ENCODE results near the gene LPIN2.

LPIN2 gene

DNA sequence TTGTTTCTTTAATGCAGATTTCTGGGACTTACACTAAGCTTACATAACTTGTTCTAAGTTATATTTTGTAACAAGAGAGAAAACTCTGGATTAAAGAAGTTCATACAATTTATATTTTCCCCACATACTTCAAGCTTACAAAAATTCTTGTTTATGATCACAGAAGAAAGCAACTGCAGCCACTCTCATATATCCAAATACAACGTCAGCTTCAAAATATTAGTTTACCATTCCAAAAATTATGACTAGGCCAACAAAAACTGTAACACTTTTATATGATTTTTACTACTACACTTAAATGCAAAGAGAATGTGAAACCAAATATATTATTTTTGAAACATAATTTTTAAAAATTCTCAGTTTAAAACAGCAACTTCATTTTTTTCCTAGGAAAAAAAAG, 30.9 kb downstream of the LPIN2 start:
- DNase-seq (ENCODE audit: low read depth): no peak

DNA sequence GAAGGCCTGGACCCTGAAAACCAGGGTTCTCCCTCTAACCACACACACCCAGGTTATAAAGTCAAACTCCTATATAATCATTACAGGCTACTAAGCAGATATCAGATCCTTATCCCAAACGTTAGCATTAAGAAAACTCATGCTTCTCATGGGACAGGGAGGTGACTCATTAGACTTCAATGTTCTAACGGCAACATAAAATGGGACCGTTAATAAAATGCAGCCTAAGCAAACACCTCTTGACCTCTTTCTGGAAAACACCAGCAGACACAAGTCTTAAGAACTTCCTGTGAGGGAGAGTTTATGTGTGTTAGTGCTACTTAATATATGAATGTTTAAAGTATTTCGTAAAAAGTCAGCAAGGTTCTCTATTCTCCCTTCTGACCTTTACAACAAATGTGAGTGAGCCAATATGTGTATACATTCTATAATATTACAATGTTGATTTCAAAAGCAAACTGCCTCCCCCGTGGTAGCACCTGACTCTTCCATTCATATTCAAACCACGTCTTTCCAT, 31.7 kb downstream of the LPIN2 start:
- DNase-seq (ENCODE audit: low read depth): no peak

GRCh38 chr18:2979871-2980790, 32.8 kb downstream of the LPIN2 start:
- no peak for DNase-seq (ENCODE audit: low read depth)

DNA sequence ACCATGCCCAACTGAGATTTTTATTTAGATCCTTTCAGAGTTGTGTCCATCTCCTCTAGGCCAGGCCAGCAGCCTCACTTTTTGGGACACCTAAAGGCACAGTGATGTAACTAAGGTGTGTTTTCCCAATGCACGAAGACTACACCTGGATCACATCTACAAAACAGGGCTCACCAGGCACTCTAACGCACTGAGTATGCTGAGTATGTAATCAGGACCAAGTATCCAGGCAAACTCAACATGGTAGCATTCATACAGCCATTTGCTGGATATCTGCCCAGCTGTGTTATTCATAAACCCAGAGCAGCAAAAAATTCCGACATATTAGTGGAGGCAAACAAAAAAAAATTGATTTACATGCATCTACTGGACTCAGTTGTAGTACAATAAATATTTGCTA, 33.8 kb downstream of the LPIN2 start:
- DNase-seq (ENCODE audit: low read depth): no peak

DNA sequence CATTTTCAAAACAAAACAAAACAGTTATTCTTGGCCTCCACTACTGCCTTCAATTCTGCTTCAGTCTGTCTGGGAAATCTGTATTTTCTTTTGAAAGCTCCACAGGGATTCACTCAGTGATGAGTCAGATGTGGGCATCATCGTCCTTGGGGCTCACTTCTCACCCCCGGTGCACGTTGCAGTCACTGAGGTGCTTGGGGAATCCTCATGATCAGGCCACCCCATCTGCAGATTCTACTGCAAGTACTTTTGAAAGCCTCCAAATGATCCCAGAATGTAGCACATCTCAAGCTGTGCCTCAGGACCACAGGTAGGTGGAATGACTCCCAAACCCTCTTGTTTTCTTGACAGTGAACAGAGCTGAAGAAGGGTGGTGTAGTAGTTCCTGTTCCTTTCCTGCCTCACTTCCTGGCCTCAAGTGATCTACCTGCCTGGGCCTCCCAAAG, 34.3 kb downstream of the LPIN2 start:
- DNase-seq (ENCODE audit: low read depth): no peak

DNA sequence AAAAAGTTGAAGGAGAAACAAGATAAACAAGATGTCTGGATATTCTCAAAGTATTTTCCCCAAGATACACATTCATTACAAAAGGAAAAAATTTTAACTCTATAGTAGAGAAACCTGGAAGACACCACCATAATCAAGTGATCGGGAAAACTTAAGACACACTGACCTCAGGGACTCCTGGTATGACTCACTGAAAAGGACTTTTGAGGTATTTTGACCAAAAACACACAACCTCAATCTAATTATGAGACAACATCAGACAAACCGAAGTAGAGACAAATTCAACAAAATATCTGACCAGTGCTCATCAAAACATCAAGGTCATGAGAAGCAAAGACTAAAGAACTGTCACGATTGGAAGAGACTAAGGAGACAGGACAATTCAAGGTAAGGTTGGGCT, 34.7 kb downstream of the LPIN2 start:
- DNase-seq (ENCODE audit: low read depth): no peak

- DNase-seq (ENCODE audit: low read depth): no peak
Observed at GRCh38 chr18:2976218-2977132, 36.5 kb downstream of the LPIN2 start.

- no peak for DNase-seq (ENCODE audit: low read depth)
Observed at GRCh38 chr18:2974731-2975130, 38.2 kb downstream of the LPIN2 start.

- DNase-seq (ENCODE audit: low read depth): peak; percentile 50
Observed at GRCh38 chr18:2971741-2972552, 41.0 kb downstream of the LPIN2 start.

GRCh38 chr18:2970772-2971659, 41.9 kb downstream of the LPIN2 start:
- peak; percentile 15 for DNase-seq (ENCODE audit: low read depth)

- no peak for DNase-seq (ENCODE audit: low read depth)
Observed at GRCh38 chr18:2970344-2970743, 42.6 kb downstream of the LPIN2 start.

DNA sequence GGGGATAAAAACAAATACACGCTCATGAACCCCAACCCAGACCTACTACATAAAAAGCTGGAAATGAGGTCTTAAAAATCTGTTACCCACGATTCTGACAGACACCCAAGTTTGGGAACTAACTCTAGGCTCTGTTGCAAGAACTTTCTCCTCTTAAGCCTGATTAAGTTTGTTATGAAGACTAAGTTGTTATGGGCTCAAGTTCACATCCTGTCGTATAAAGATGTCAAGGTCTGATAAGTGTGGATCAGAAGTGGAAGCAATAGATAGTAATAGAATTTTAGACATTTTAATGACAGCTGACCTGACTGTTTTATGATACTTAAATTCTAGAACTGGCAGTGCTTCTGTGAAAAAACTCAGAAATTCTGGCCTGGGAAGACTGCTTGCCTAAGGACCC, 43.2 kb downstream of the LPIN2 start:
- no peak for DNase-seq (ENCODE audit: low read depth)

DNA sequence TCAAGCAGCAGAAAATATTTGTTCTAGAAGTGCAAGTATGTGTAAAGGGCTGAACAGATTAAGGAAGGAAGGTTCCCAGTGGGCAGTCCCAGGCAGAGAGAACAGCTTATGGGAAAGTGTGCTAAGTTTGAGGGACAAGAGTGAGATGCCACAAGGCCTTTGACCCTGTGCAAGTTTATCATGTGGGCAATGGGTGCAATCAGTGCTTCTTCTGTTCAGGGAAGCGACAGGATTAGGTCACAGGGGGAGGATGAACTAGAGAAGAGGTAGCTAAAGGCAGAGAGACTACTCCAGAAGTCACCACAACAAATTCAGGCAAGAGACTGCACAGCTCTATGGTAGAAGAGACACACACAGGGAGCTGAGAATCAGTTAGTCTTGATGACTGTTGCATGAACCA, 44.3 kb downstream of the LPIN2 start:
- no peak for DNase-seq (ENCODE audit: low read depth)

GRCh38 chr18:2967820-2968219, 45.1 kb downstream of the LPIN2 start:
- DNase-seq (ENCODE audit: low read depth): no peak

DNA sequence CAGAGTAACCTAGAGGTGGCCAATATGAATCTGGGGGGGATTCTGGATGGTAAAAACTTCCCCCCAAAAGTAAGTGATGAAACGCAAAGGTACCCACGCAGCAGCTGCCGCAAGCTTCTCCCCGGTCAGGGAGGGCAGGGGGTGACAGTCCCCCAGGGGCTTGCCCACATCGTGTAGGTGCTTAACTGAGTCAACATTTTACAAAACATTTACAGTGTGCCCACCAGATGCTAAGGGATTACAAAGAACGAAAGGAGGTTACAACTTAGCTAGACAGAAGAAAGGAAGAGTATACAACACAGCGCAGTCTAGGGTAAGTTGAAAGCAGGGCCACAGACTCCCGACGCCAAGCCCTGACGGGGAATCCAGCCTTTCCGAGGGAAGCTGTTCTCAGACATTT, 45.6 kb downstream of the LPIN2 start:
- DNase-seq (ENCODE audit: low read depth): no peak

- DNase-seq (ENCODE audit: low read depth): no peak
Observed at GRCh38 chr18:2966560-2966959, 46.4 kb downstream of the LPIN2 start.

GRCh38 chr18:2965797-2966196, 47.1 kb downstream of the LPIN2 start:
- DNase-seq (ENCODE audit: low read depth): no peak

- DNase-seq (ENCODE audit: low read depth): no peak
Observed at GRCh38 chr18:2964361-2965010, 48.5 kb downstream of the LPIN2 start.
